Activated CD4-positive, alpha-beta T cell treated with anti-CD3 and anti-CD28 coated beads for 36 hours (primary cell): ENCODE measurements around the gene BIRC2. TPM values are rescaled to one million over a fixed set of nuclear protein-coding genes. Genes with fewer than 3 reads are reported as not detected.

Source experiments
- ATAC-seq: fragments of 200-7000 bp; cut with Tn5 transposase; one replicate; pipeline ENCODE4 v1.10.0; 2021; ENCODE audit warnings: mild to moderate bottlenecking, moderate library complexity
- CTCF ChIA-PET: fragments of 350-600 bp; sonication (Branson Sonifier 250); formaldehyde crosslinking; loops from one replicate; lab custom pipeline; 2021; ENCODE audit warnings: antibody characterized with exemption; lab: Charles Lee
- POLR2A ChIA-PET: fragments of 350-600 bp; sonication (Branson Sonifier 250); formaldehyde crosslinking; loops from one replicate; lab custom pipeline; 2021; ENCODE audit warnings: antibody characterized with exemption, inconsistent platforms; lab: Charles Lee
- DNase-seq: peaks from one replicate; pipeline ENCODE4 v3.0.0-alpha.2; 2020
- H3K27ac Mint-ChIP-seq: one replicate; pipeline ENCODE4 v1.8.0; 2021; ENCODE audit warnings: mixed read lengths
- H3K27me3 Mint-ChIP-seq: one replicate; pipeline ENCODE4 v1.8.0; 2021; ENCODE audit warnings: mixed read lengths
- H3K36me3 Mint-ChIP-seq: one replicate; pipeline ENCODE4 v1.8.0; 2021; ENCODE audit warnings: low read depth, mixed read lengths
- H3K4me1 Mint-ChIP-seq: one replicate; pipeline ENCODE4 v1.8.0; 2021; ENCODE audit warnings: mixed read lengths
- H3K4me3 Mint-ChIP-seq: one replicate; pipeline ENCODE4 v1.8.0; 2021; ENCODE audit warnings: mild to moderate bottlenecking, moderate library complexity, mixed read lengths
- H3K9me3 Mint-ChIP-seq: one replicate; pipeline ENCODE4 v1.8.0; 2021; ENCODE audit warnings: low read depth, mixed read lengths
- intact Hi-C, 2 experiments: fragments of 100-400 bp; cut with DNase I in 1 of 2; cut with micrococcal nuclease in 1 of 2; formaldehyde crosslinking; loops; one replicate each; pipeline versions ENCODE4 v1.14.2 to v1.15.1; 2022 to 2024; cut with DNase I, micrococcal nuclease
- total RNA-seq, 2 experiments: library from RNA; stranded (reverse); gene quantifications; one replicate each; pipeline ENCODE4 v1.2.3, GENCODE V29; 2021

BIRC2 gene
- total RNA-seq, 2 experiments from 2014 or later = 33.0 to 48.8 TPM

GRCh38 chr11:102415304-102415916 is 68.4 kb downstream of the BIRC2 start:
- ATAC-seq (peak; percentile 57), DNase-seq (no peak)
- intact Hi-C loops = no loop called here
- H3K36me3 Mint-ChIP-seq = peaks cover 64% of the 10 kb centered on the region
- H3K4me3 Mint-ChIP-seq = peak overlapping the region; percentile 22
- ChIA-PET CTCF (interaction anchor here (1.0 to 2.6 kb wide), 5 partner anchors 9 to 73 kb away, joined by 3 to 12 read pairs (median 6); no protein-coding TSS in a partner anchor), POLR2A (interaction anchor here (2.2 kb wide), 1 partner anchor 15 kb away, joined by 4 read pairs; no protein-coding TSS in a partner anchor)
- no peaks in the 10 kb centered on the region for H3K27me3 Mint-ChIP-seq
- H3K4me1 Mint-ChIP-seq = peaks cover 97% of the 10 kb centered on the region
- H3K27ac Mint-ChIP-seq = peak overlapping the region; percentile 52
- peaks cover 18% of the 10 kb centered on the region for H3K9me3 Mint-ChIP-seq

GRCh38 chr11:102416976-102417375 is 70.0 kb downstream of the BIRC2 start:
- DNase-seq = no peak
- H3K36me3 Mint-ChIP-seq = peaks cover 62% of the 10 kb centered on the region
- POLR2A ChIA-PET = interaction anchor here (1.2 to 2.2 kb wide), 3 partner anchors 13 to 99 kb away, joined by 3 to 9 read pairs (median 4); no protein-coding TSS in a partner anchor

GRCh38 chr11:102419181-102419580 is 72.2 kb downstream of the BIRC2 start:
- DNase-seq = no peak
- Mint-ChIP-seq H3K27ac (peak overlapping the region; percentile 2), H3K4me3 (no peak overlapping the region), H3K4me1 (peaks cover 97% of the 10 kb centered on the region), H3K9me3 (peaks cover 18% of the 10 kb centered on the region), H3K27me3 (no peaks in the 10 kb centered on the region), H3K36me3 (peaks cover 57% of the 10 kb centered on the region)
- ATAC-seq = no peak
- ChIA-PET POLR2A (no interaction called here), CTCF (interaction anchor here (1.4 to 5.1 kb wide), 2 partner anchors 28 to 77 kb away, joined by 3 to 30 read pairs; no protein-coding TSS in a partner anchor)
- intact Hi-C loops = no loop called here

More at GRCh38 chr11:102416976-102417375, 70.0 kb downstream of the BIRC2 start:
- H3K27ac Mint-ChIP-seq = peak overlapping the region; percentile 82
- peak; percentile 77 for ATAC-seq
- CTCF ChIA-PET = interaction anchor here (0.9 to 2.6 kb wide), 11 partner anchors 8 to 153 kb away, joined by 3 to 12 read pairs (median 3); no protein-coding TSS in a partner anchor
- peaks cover 18% of the 10 kb centered on the region for H3K9me3 Mint-ChIP-seq
- intact Hi-C loops = loop anchor here (1.0 to 2.0 kb wide), 6 partner anchors 13 to 70 kb away; partner anchors contain the start of gene BIRC2 (in 1 of the 2)
- no peaks in the 10 kb centered on the region for H3K27me3 Mint-ChIP-seq
- H3K4me3 Mint-ChIP-seq = peak overlapping the region; percentile 22
- H3K4me1 Mint-ChIP-seq = peaks cover 98% of the 10 kb centered on the region

- ATAC-seq (peak; percentile 73), DNase-seq (peak; percentile 59)
- Mint-ChIP-seq H3K36me3 (peaks cover 57% of the 10 kb centered on the region), H3K4me1 (peaks cover 95% of the 10 kb centered on the region), H3K27ac (peak overlapping the region; percentile 53), H3K4me3 (no peak overlapping the region), H3K27me3 (no peaks in the 10 kb centered on the region), H3K9me3 (peaks cover 18% of the 10 kb centered on the region)
- ChIA-PET POLR2A (interaction anchor here (0.6 kb wide), 1 partner anchor 16 kb away, joined by 5 read pairs; no protein-coding TSS in a partner anchor), CTCF (interaction anchor here (0.7 to 5.1 kb wide), 10 partner anchors 10 to 245 kb away, joined by 3 to 30 read pairs (median 3); no protein-coding TSS in a partner anchor)
- intact Hi-C loops = loop anchor here in 1 of 2 experiments (1.0 kb wide), 1 partner anchor 10 kb away; no protein-coding TSS in a partner anchor
Measured at GRCh38 chr11:102420547-102420946, 73.5 kb downstream of the BIRC2 start.

GRCh38 chr11:102421261-102421660 is 74.2 kb downstream of the BIRC2 start:
- H3K27ac Mint-ChIP-seq = peak overlapping the region; percentile 53
- CTCF ChIA-PET = interaction anchor here (0.7 to 5.1 kb wide), 10 partner anchors 9 to 245 kb away, joined by 3 to 30 read pairs (median 3); no protein-coding TSS in a partner anchor
- H3K4me3 Mint-ChIP-seq = no peak overlapping the region
- H3K27me3 Mint-ChIP-seq = no peaks in the 10 kb centered on the region
- H3K9me3 Mint-ChIP-seq = peaks cover 16% of the 10 kb centered on the region
- H3K36me3 Mint-ChIP-seq = peaks cover 57% of the 10 kb centered on the region
- no peak for ATAC-seq
- intact Hi-C loops = no loop called here
- H3K4me1 Mint-ChIP-seq = peaks cover 95% of the 10 kb centered on the region
- no peak for DNase-seq
- POLR2A ChIA-PET = no interaction called here

- peak overlapping the region; percentile 66 for H3K27ac Mint-ChIP-seq
- intact Hi-C loops = no loop called here
- H3K4me1 Mint-ChIP-seq = peaks cover 91% of the 10 kb centered on the region
- DNase-seq = no peak
- peaks cover 5% of the 10 kb centered on the region for H3K9me3 Mint-ChIP-seq
- H3K4me3 Mint-ChIP-seq = no peak overlapping the region
- ATAC-seq = peak; percentile 27
- POLR2A ChIA-PET = interaction anchor here (0.5 to 1.0 kb wide), 3 partner anchors 10 to 194 kb away, joined by 3 to 5 read pairs (median 3); no protein-coding TSS in a partner anchor
- peaks cover 46% of the 10 kb centered on the region for H3K36me3 Mint-ChIP-seq
- H3K27me3 Mint-ChIP-seq = no peaks in the 10 kb centered on the region
- CTCF ChIA-PET = interaction anchor here (0.8 to 5.1 kb wide), 9 partner anchors 15 to 154 kb away, joined by 3 to 30 read pairs (median 4); no protein-coding TSS in a partner anchor
Measured at GRCh38 chr11:102422817-102423712, 76.1 kb downstream of the BIRC2 start.

- Mint-ChIP-seq H3K4me1 (peaks cover 87% of the 10 kb centered on the region), H3K9me3 (peaks cover under 1% of the 10 kb centered on the region), H3K36me3 (peaks cover 43% of the 10 kb centered on the region), H3K27ac (no peak overlapping the region), H3K27me3 (no peaks in the 10 kb centered on the region), H3K4me3 (no peak overlapping the region)
- ChIA-PET POLR2A (no interaction called here), CTCF (no interaction called here)
- ATAC-seq (no peak), DNase-seq (no peak)
- intact Hi-C loops = no loop called here
Measured at GRCh38 chr11:102423936-102424335, 76.9 kb downstream of the BIRC2 start.

- H3K9me3 Mint-ChIP-seq = no peaks in the 10 kb centered on the region
- CTCF ChIA-PET = interaction anchor here (1.0 to 2.1 kb wide), 3 partner anchors 9 to 89 kb away, joined by 3 to 14 read pairs (median 3); no protein-coding TSS in a partner anchor
- H3K36me3 Mint-ChIP-seq = peaks cover 53% of the 10 kb centered on the region
- H3K27ac Mint-ChIP-seq = no peak overlapping the region
- ATAC-seq (no peak), DNase-seq (no peak)
- no peak overlapping the region for H3K4me3 Mint-ChIP-seq
- POLR2A ChIA-PET = no interaction called here
- peaks cover 88% of the 10 kb centered on the region for H3K4me1 Mint-ChIP-seq
- intact Hi-C loops = no loop called here
- no peaks in the 10 kb centered on the region for H3K27me3 Mint-ChIP-seq
Measured at GRCh38 chr11:102426000-102426399, 79.0 kb downstream of the BIRC2 start.

- Mint-ChIP-seq H3K4me3 (no peak overlapping the region), H3K4me1 (peaks cover 86% of the 10 kb centered on the region), H3K36me3 (peaks cover 55% of the 10 kb centered on the region), H3K27me3 (no peaks in the 10 kb centered on the region), H3K9me3 (no peaks in the 10 kb centered on the region), H3K27ac (peak overlapping the region; percentile 72)
- CTCF ChIA-PET = interaction anchor here (1.2 to 2.4 kb wide), 3 partner anchors 35 to 88 kb away, joined by 3 to 14 read pairs (median 13); no protein-coding TSS in a partner anchor
- intact Hi-C loops = no loop called here
- POLR2A ChIA-PET = no interaction called here
- ATAC-seq (no peak), DNase-seq (no peak)
Measured at GRCh38 chr11:102426570-102426969, 79.6 kb downstream of the BIRC2 start.

- CTCF ChIA-PET = interaction anchor here (1.4 to 2.4 kb wide), 3 partner anchors 25 to 85 kb away, joined by 3 to 14 read pairs (median 13); no protein-coding TSS in a partner anchor
- Mint-ChIP-seq H3K9me3 (peaks cover 4% of the 10 kb centered on the region), H3K4me3 (no peak overlapping the region)
Measured at GRCh38 chr11:102427068-102427467, 80.1 kb downstream of the BIRC2 start.

More at GRCh38 chr11:102427068-102427467, 80.1 kb downstream of the BIRC2 start:
- H3K27ac Mint-ChIP-seq = peak overlapping the region; percentile 72
- ATAC-seq (no peak), DNase-seq (no peak)
- POLR2A ChIA-PET = interaction anchor here (0.5 kb wide), 1 partner anchor 60 kb away, joined by 3 read pairs; no protein-coding TSS in a partner anchor
- peaks cover 86% of the 10 kb centered on the region for H3K4me1 Mint-ChIP-seq
- H3K36me3 Mint-ChIP-seq = peaks cover 56% of the 10 kb centered on the region
- intact Hi-C loops = no loop called here
- H3K27me3 Mint-ChIP-seq = no peaks in the 10 kb centered on the region
